Activated CD8-positive, alpha-beta memory T cell treated with anti-CD3 and anti-CD28 coated beads, Interleukin-2, amount 50 U/mL, for 24 hours (primary cell): Measurements from ENCODE around the gene FGF3.

Experiments
- DNase-seq: peaks from one replicate; pipeline ENCODE4 v3.0.0-alpha.2; 2020; ENCODE audit errors: extremely low read depth

FGF3 gene

GRCh38 chr11:69818603-69819441 lies at the start of gene FGF3:
TSS of gene FGF3 (minus strand) at chr11:69819416. CDS start at chr11:69818933, 483 bp downstream.
- DNase-seq: no peak

GRCh38 chr11:69868871-69869270 lies 49.7 kb upstream of the FGF3 start:
- DNase-seq: no peak

- no peak for DNase-seq
Measured at GRCh38 chr11:69868006-69868810, 49.0 kb upstream of the FGF3 start.

- DNase-seq: no peak
Measured at GRCh38 chr11:69867076-69868005, 48.1 kb upstream of the FGF3 start.

GRCh38 chr11:69866648-69867047 lies 47.4 kb upstream of the FGF3 start:
- no peak for DNase-seq

- no peak for DNase-seq
Measured at GRCh38 chr11:69865707-69866106, 46.5 kb upstream of the FGF3 start.

GRCh38 chr11:69864686-69865661 lies 45.8 kb upstream of the FGF3 start:
- DNase-seq: no peak

GRCh38 chr11:69863544-69864200 lies 44.5 kb upstream of the FGF3 start:
- no peak for DNase-seq

- no peak for DNase-seq
Measured at GRCh38 chr11:69862797-69863543, 43.8 kb upstream of the FGF3 start.

GRCh38 chr11:69862331-69862771 lies 43.1 kb upstream of the FGF3 start:
- no peak for DNase-seq

- DNase-seq: no peak
Measured at GRCh38 chr11:69861901-69862300, 42.7 kb upstream of the FGF3 start.

GRCh38 chr11:69860796-69861445 lies 41.7 kb upstream of the FGF3 start:
- DNase-seq: no peak

- no peak for DNase-seq
Measured at GRCh38 chr11:69860244-69860643, 41.0 kb upstream of the FGF3 start.

GRCh38 chr11:69859275-69859934 lies 40.2 kb upstream of the FGF3 start:
- no peak for DNase-seq

- DNase-seq: no peak
Measured at GRCh38 chr11:69855421-69855820, 36.2 kb upstream of the FGF3 start.

GRCh38 chr11:69854713-69855112 lies 35.5 kb upstream of the FGF3 start:
- DNase-seq: no peak

- DNase-seq: no peak
Measured at GRCh38 chr11:69852056-69852455, 32.8 kb upstream of the FGF3 start.

- no peak for DNase-seq
Measured at GRCh38 chr11:69848201-69848600, 29.0 kb upstream of the FGF3 start.
